Measurements from ENCODE around the gene FAM114A1.

DNA sequence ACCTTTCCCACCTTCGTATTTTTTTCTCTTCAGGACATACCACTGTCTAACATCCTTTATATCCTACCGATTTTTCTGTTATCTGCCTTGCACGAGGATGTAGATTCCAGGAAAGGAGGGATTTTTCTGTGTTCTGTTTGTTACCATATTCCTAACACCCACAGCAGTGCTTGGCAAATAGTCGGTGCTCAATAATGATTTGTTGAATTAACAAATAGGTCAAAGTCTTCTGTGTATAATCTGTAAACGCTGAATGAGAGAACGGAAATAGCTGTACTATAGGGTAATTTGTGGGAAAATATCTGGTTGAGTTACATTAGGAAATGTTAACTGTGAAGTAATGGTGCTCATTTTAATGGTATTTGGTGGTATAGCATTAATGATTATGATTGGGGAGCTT lies 83.1 kb downstream of the FAM114A1 start:
- TF ChIP-seq MYC (IDR thresholded peaks at IDR 0.05; ENCODE audit: low read depth, low read length) (no peak), CTCF (IDR thresholded peaks at IDR 0.05; ENCODE audit: low read depth, low read length) (no peak), POLR2A (IDR thresholded peaks at IDR 0.05; ENCODE audit: extremely low read depth, insufficient read length) (no peak)
